CD4-positive, alpha-beta memory T cell (primary cell): ENCODE measurements around the gene HOXC12. TPM values are rescaled to one million over a fixed set of nuclear protein-coding genes. Genes with fewer than 3 reads are reported as not detected.

Experiments
- CTCF ChIA-PET: fragments of 350-600 bp; sonication (Branson Sonifier 250); formaldehyde crosslinking; loops from one replicate; lab custom pipeline; 2021; ENCODE audit warnings: inconsistent platforms; ENCODE audit not compliant: partially characterized antibody; lab: Charles Lee
- POLR2A ChIA-PET: fragments of 350-600 bp; sonication (Branson Sonifier 250); formaldehyde crosslinking; loops from one replicate; lab custom pipeline; 2021; ENCODE audit not compliant: partially characterized antibody; lab: Charles Lee
- DNase-seq, 5 donors: peaks; one replicate each; pipeline versions ENCODE4 v3.0.0 to v3.0.0-alpha.2; 2020 to 2022; ENCODE audit warnings: mixed read lengths in 1 of 5
- H3K27ac ChIP-seq: one replicate; pipeline ENCODE4 v1.7.0; 2013; ENCODE audit warnings: low read depth, low read length
- H3K27me3 ChIP-seq: 2 replicates; pipeline ENCODE4 v1.7.0; 2013; ENCODE audit warnings: mild to moderate bottlenecking, low read length, moderate library complexity; ENCODE audit not compliant: insufficient read depth
- H3K36me3 ChIP-seq: 2 replicates; pipeline ENCODE4 v1.7.0; 2013; ENCODE audit warnings: mild to moderate bottlenecking, low read length, moderate library complexity; ENCODE audit not compliant: insufficient read depth
- H3K4me1 ChIP-seq: 2 replicates; pipeline ENCODE4 v1.7.0; 2013; ENCODE audit warnings: mild to moderate bottlenecking, low read length, moderate library complexity; ENCODE audit not compliant: insufficient read depth
- H3K4me3 ChIP-seq, 2 donors: one replicate each; pipeline ENCODE4 v1.7.0; 2013; ENCODE audit warnings: low read length in 2 of 2, mild to moderate bottlenecking in 1 of 2
- H3K9me3 ChIP-seq, 2 donors: one replicate each; pipeline ENCODE4 v1.7.0; 2013; ENCODE audit warnings: low read length in 2 of 2, control low read depth in 1 of 2; ENCODE audit not compliant: control insufficient read depth in 1 of 2
- H3K27ac Mint-ChIP-seq, 7 donors: one replicate each; pipeline ENCODE4 v1.8.0; 2020 to 2021; ENCODE audit warnings: mixed read lengths in 7 of 7, mild to moderate bottlenecking in 6 of 7, inconsistent platforms in 3 of 7, moderate library complexity in 3 of 7
- H3K27me3 Mint-ChIP-seq, 2 donors: one replicate each; pipeline ENCODE4 v1.8.0; 2020 to 2021; ENCODE audit warnings: mixed read lengths in 2 of 2
- H3K36me3 Mint-ChIP-seq, 2 donors: one replicate each; pipeline ENCODE4 v1.8.0; 2020 to 2021; ENCODE audit warnings: mixed read lengths in 2 of 2, inconsistent platforms in 1 of 2, mild to moderate bottlenecking in 1 of 2
- H3K4me1 Mint-ChIP-seq, 4 donors: one replicate each; pipeline ENCODE4 v1.8.0; 2020 to 2021; ENCODE audit warnings: mixed read lengths in 4 of 4, mild to moderate bottlenecking in 1 of 4
- H3K4me3 Mint-ChIP-seq, 8 donors: one replicate each; pipeline ENCODE4 v1.8.0; 2020 to 2021; ENCODE audit warnings: mixed read lengths in 8 of 8, mild to moderate bottlenecking in 7 of 8, moderate library complexity in 6 of 8, inconsistent platforms in 3 of 8
- H3K9me3 Mint-ChIP-seq, 8 donors: one replicate each; pipeline ENCODE4 v1.8.0; 2020 to 2021; ENCODE audit warnings: mixed read lengths in 8 of 8, mild to moderate bottlenecking in 5 of 8, inconsistent platforms in 3 of 8, moderate library complexity in 1 of 8
- intact Hi-C: fragments of 100-400 bp; cut with micrococcal nuclease; formaldehyde crosslinking; loops from one replicate; pipeline ENCODE4 v1.15.1; 2023
- polyA plus RNA-seq, 2 donors: library from polyadenylated mRNA; unstranded; fragments of 300-500 nt; fragmentation: Illumina TruSeq; gene quantifications; one replicate each; pipeline ENCODE4 v1.2.3, GENCODE V29; 2021
- total RNA-seq, 2 experiments: library from RNA; stranded (reverse); gene quantifications; one replicate each; pipeline ENCODE4 v1.2.3, GENCODE V29; 2021

HOXC12 gene
- total and polyA plus RNA-seq, 4 experiments from 2014 or later = not detected

- Histone ChIP-seq H3K27ac (no peak overlapping the region), H3K4me3 (no peak overlapping the region), H3K9me3 (no peaks in the 10 kb centered on the region), H3K4me1 (peaks cover 20% of the 10 kb centered on the region), H3K36me3 (no peaks in the 10 kb centered on the region), H3K27me3 (peaks cover 87% of the 10 kb centered on the region)
- Mint-ChIP-seq H3K27ac (peak overlapping the region in 2 of 7 donors; percentile 0 to 4), H3K9me3 (peaks cover 0 to 5% (median 0%) of the 10 kb centered on the region in 8 donors), H3K4me3 (peak overlapping the region in 2 of 8 donors; percentile 22 to 23), H3K36me3 (no peaks in the 10 kb centered on the region), H3K4me1 (peaks cover 8 to 38% (median 21%) of the 10 kb centered on the region in 4 donors), H3K27me3 (peaks cover 68 to 84% of the 10 kb centered on the region in 2 donors)
- intact Hi-C loops = no loop called here
- ChIA-PET CTCF (interaction anchor here (1.9 to 6.9 kb wide), 4 partner anchors 189 to 215 kb away, joined by 4 to 109 read pairs (median 98); partner anchors contain the start of gene SMUG1), POLR2A (interaction anchor here (1.2 kb wide), 1 partner anchor 188 kb away, joined by 3 read pairs; no protein-coding TSS in a partner anchor)
- DNase-seq = no peak
Observed at GRCh38 chr12:54003625-54004024, 48.9 kb downstream of the HOXC12 start.

GRCh38 chr12:54004063-54004840 is 49.5 kb downstream of the HOXC12 start:
- peaks cover 10 to 36% (median 23%) of the 10 kb centered on the region in 4 donors for H3K4me1 Mint-ChIP-seq
- no peak overlapping the region for H3K27ac ChIP-seq
- H3K4me3 ChIP-seq = no peak overlapping the region
- no peak for DNase-seq
- POLR2A ChIA-PET = interaction anchor here (1.2 kb wide), 1 partner anchor 188 kb away, joined by 3 read pairs; no protein-coding TSS in a partner anchor
- H3K9me3 ChIP-seq = no peaks in the 10 kb centered on the region
- peaks cover 84% of the 10 kb centered on the region for H3K27me3 ChIP-seq
- no peak overlapping the region for H3K4me3 Mint-ChIP-seq
- H3K27ac Mint-ChIP-seq = peak overlapping the region in 1 of 7 donors; percentile 0
- CTCF ChIA-PET = interaction anchor here (2.0 to 6.9 kb wide), 4 partner anchors 12 to 204 kb away, joined by 14 to 109 read pairs (median 98); partner anchors contain the start of gene SMUG1
- peaks cover 66 to 82% of the 10 kb centered on the region in 2 donors for H3K27me3 Mint-ChIP-seq
- H3K36me3 Mint-ChIP-seq = no peaks in the 10 kb centered on the region
- H3K4me1 ChIP-seq = peaks cover 22% of the 10 kb centered on the region
- no peaks in the 10 kb centered on the region for H3K36me3 ChIP-seq
- intact Hi-C loops = no loop called here
- H3K9me3 Mint-ChIP-seq = peaks cover 0 to 2% (median 0%) of the 10 kb centered on the region in 8 donors

- H3K27me3 ChIP-seq = peaks cover 85% of the 10 kb centered on the region
- peaks cover 24% of the 10 kb centered on the region for H3K4me1 ChIP-seq
- POLR2A ChIA-PET = interaction anchor here (1.2 kb wide), 1 partner anchor 187 kb away, joined by 9 read pairs; no protein-coding TSS in a partner anchor
- peaks cover 10 to 36% (median 23%) of the 10 kb centered on the region in 4 donors for H3K4me1 Mint-ChIP-seq
- H3K9me3 Mint-ChIP-seq = peaks cover 0 to 2% (median 0%) of the 10 kb centered on the region in 8 donors
- H3K27me3 Mint-ChIP-seq = peaks cover 65 to 85% of the 10 kb centered on the region in 2 donors
- CTCF ChIA-PET = interaction anchor here (0.9 to 6.9 kb wide), 8 partner anchors 12 to 348 kb away, joined by 3 to 109 read pairs (median 23); partner anchors contain the start of gene SMUG1
- H3K27ac Mint-ChIP-seq = peak overlapping the region in 2 of 7 donors; percentile 5 to 58
- H3K9me3 ChIP-seq = no peaks in the 10 kb centered on the region
- no peak for DNase-seq
- no peak overlapping the region for H3K4me3 ChIP-seq
- no peaks in the 10 kb centered on the region for H3K36me3 ChIP-seq
- no peak overlapping the region for H3K27ac ChIP-seq
- intact Hi-C loops = loop anchor here (5.0 kb wide), 1 partner anchor 372 kb away; no protein-coding TSS in a partner anchor
- peak overlapping the region in 2 of 8 donors; percentile 23 to 35 for H3K4me3 Mint-ChIP-seq
- H3K36me3 Mint-ChIP-seq = no peaks in the 10 kb centered on the region
Observed at GRCh38 chr12:54004841-54005530, 50.3 kb downstream of the HOXC12 start.

GRCh38 chr12:54005531-54005852 is 50.8 kb downstream of the HOXC12 start:
- H3K4me1 Mint-ChIP-seq = peaks cover 9 to 38% (median 24%) of the 10 kb centered on the region in 4 donors
- intact Hi-C loops = loop anchor here (5.0 kb wide), 1 partner anchor 372 kb away; no protein-coding TSS in a partner anchor
- H3K36me3 ChIP-seq = no peaks in the 10 kb centered on the region
- peaks cover 84% of the 10 kb centered on the region for H3K27me3 ChIP-seq
- no peak for DNase-seq
- no peaks in the 10 kb centered on the region for H3K9me3 ChIP-seq
- H3K4me1 ChIP-seq = peaks cover 19% of the 10 kb centered on the region
- CTCF ChIA-PET = interaction anchor here (0.6 to 6.9 kb wide), 11 partner anchors 11 to 348 kb away, joined by 3 to 109 read pairs (median 5); partner anchors contain the start of gene SMUG1
- peaks cover 68 to 86% of the 10 kb centered on the region in 2 donors for H3K27me3 Mint-ChIP-seq
- H3K4me3 Mint-ChIP-seq = peak overlapping the region in 5 of 8 donors; percentile 35 to 82 (median 74)
- no peak overlapping the region for H3K4me3 ChIP-seq
- H3K27ac ChIP-seq = no peak overlapping the region
- H3K36me3 Mint-ChIP-seq = no peaks in the 10 kb centered on the region
- peak overlapping the region in 2 of 7 donors; percentile 5 to 58 for H3K27ac Mint-ChIP-seq
- H3K9me3 Mint-ChIP-seq = peaks cover 0 to 2% (median 0%) of the 10 kb centered on the region in 8 donors
- POLR2A ChIA-PET = interaction anchor here (1.0 to 4.2 kb wide), 3 partner anchors 9 to 186 kb away, joined by 5 to 19 read pairs (median 9); no protein-coding TSS in a partner anchor

- Histone ChIP-seq H3K27me3 (peaks cover 84% of the 10 kb centered on the region), H3K9me3 (no peaks in the 10 kb centered on the region), H3K27ac (no peak overlapping the region), H3K4me3 (peak overlapping the region in 1 of 2 donors; percentile 44), H3K4me1 (peaks cover 19% of the 10 kb centered on the region), H3K36me3 (no peaks in the 10 kb centered on the region)
- no peaks in the 10 kb centered on the region for H3K36me3 Mint-ChIP-seq
- DNase-seq = peak; percentile 76 to 87 (median 80)
- H3K4me1 Mint-ChIP-seq = peaks cover 9 to 42% (median 25%) of the 10 kb centered on the region in 4 donors
- ChIA-PET CTCF (interaction anchor here (0.6 to 6.9 kb wide), 11 partner anchors 11 to 347 kb away, joined by 3 to 109 read pairs (median 5); partner anchors contain the start of gene SMUG1), POLR2A (interaction anchor here (1.0 to 4.2 kb wide), 4 partner anchors 9 to 201 kb away, joined by 3 to 19 read pairs (median 7); no protein-coding TSS in a partner anchor)
- H3K27ac Mint-ChIP-seq = peak overlapping the region in 5 of 7 donors; percentile 5 to 58 (median 18)
- H3K4me3 Mint-ChIP-seq = peak overlapping the region; percentile 64 to 92 (median 79)
- H3K9me3 Mint-ChIP-seq = peaks cover 0 to 2% (median 0%) of the 10 kb centered on the region in 8 donors
- intact Hi-C loops = loop anchor here (1.0 to 5.0 kb wide), 6 partner anchors 21 to 371 kb away; no protein-coding TSS in a partner anchor
- H3K27me3 Mint-ChIP-seq = peaks cover 70 to 85% of the 10 kb centered on the region in 2 donors
Observed at GRCh38 chr12:54005853-54006558, 51.3 kb downstream of the HOXC12 start.
